Lung (tissue), 12 donors: ENCODE data around the gene NDFIP1. TPM values are rescaled to one million over a fixed set of nuclear protein-coding genes. Genes with fewer than 3 reads are reported as not detected.

Experiments
- ATAC-seq: fragments of 200-7000 bp; cut with Tn5 transposase; one replicate; pipeline ENCODE4 v1.9.1; 2020; ENCODE audit warnings: moderate number of reproducible peaks; ENCODE audit not compliant: insufficient read depth, low FRiP score
- DNase-seq, 3 donors: peaks; one replicate each; pipeline ENCODE4 v3.0.0-alpha.2; 2013 to 2017
- H3K27ac ChIP-seq, 2 donors: one replicate each; pipeline ENCODE4 v1.5.1; 2013; ENCODE audit warnings: mild to moderate bottlenecking in 2 of 2, moderate library complexity in 2 of 2, control low read depth in 1 of 2, inconsistent platforms in 1 of 2, low read depth in 1 of 2, low read length in 1 of 2
- H3K27me3 ChIP-seq, 3 donors: one replicate each; pipeline ENCODE4 v1.5.1; 2013; ENCODE audit warnings: low read length in 2 of 3; ENCODE audit not compliant: control insufficient read depth in 3 of 3, insufficient read depth in 3 of 3
- H3K36me3 ChIP-seq, 4 donors: one replicate each; pipeline ENCODE4 v1.5.1; 2013; ENCODE audit warnings: low read length in 4 of 4, mild to moderate bottlenecking in 1 of 4, moderate library complexity in 1 of 4; ENCODE audit not compliant: control insufficient read depth in 4 of 4, insufficient read depth in 4 of 4
- H3K4me1 ChIP-seq, 5 donors: one replicate each; pipeline ENCODE4 v1.5.1; 2013; ENCODE audit warnings: low read length in 5 of 5, mild to moderate bottlenecking in 2 of 5, moderate library complexity in 1 of 5; ENCODE audit not compliant: control insufficient read depth in 5 of 5, insufficient read depth in 5 of 5
- H3K4me3 ChIP-seq: one replicate; pipeline ENCODE4 v1.5.1; 2013; ENCODE audit warnings: mild to moderate bottlenecking, control low read depth, moderate library complexity
- H3K9ac ChIP-seq, 2 donors: one replicate each; pipeline ENCODE4 v1.5.1; 2013; ENCODE audit warnings: low read length in 2 of 2, control low read depth in 1 of 2; ENCODE audit not compliant: insufficient read depth in 1 of 2
- H3K9me3 ChIP-seq, 4 donors: one replicate each; pipeline ENCODE4 v1.5.1; 2013; ENCODE audit warnings: low read length in 3 of 4, mild to moderate bottlenecking in 1 of 4, moderate library complexity in 1 of 4; ENCODE audit not compliant: control insufficient read depth in 4 of 4, insufficient read depth in 3 of 4
- WGBS, 2 donors: extraction: QIAGEN DNeasy Blood & Tissue Kit; methylation state at CpG; one replicate each; pipeline ENCODE4 v1.1.7; 2013; 5-methylcytosine and 5-hydroxymethylcytosine counted together
- polyA plus RNA-seq, 2 donors: library from polyadenylated mRNA; stranded (reverse); fragments of 200-250 nt; gene quantifications; one replicate each; pipeline ENCODE4 v1.2.1, GENCODE V29; 2013
- total RNA-seq, 2 donors: library from RNA; depleted of rRNA in 1 of 2; stranded (reverse); fragments of >200 nt in 1 of 2; gene quantifications; one replicate each; pipeline ENCODE4 v1.2.1, GENCODE V29; 2014 to 2021
- TF ChIP-seq, protein P1 (sequence below): IDR thresholded peaks from 2 replicates; pipeline ENCODE4 v1.5.1; 2012; ENCODE audit warnings: mild to moderate bottlenecking; ENCODE audit errors: control extremely low read depth, extremely low read depth
- donor health status: control.
- donor health status: control.
- donor health status: Bipolar disorder and iron deficiency.
- donor health status: healthy.
- donor health status: DM: yes; HTN: yes; CAD: no.

The NDFIP1 gene
- total and polyA plus RNA-seq, 4 donors, result 31.5 to 106 (median 68.4) TPM

DNA sequence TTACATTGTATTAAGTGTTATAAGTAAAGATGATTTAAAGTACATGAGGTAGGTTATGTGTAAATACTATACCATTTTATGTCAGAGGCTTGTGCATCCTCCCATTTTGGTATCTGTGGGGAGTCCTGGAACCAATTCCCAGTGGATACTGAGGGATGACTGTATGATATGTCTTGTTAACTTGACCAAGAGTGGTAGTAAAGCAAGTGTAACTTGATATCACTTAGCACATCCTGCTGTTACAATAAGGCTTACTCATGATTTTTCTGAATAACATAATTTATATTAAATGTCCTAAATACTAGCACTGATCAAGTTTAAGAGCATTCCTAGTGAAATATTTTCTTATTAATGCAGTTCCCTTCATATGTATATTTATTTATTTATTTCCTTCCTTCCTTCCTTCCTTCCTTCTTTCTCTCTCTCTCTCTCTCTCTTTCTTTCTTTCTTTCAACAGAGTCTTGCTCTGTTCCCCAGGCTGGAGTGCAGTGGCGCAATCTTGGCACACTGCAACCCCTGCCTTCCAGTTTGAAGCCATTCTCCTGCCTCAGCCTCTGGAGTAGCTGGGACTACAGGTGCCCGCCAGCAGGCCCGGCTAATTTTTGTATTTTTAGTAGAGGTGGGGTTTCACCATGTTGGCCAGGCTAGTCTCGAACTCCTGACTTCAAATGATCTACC, 7.5 kb downstream of the NDFIP1 start:
- Histone ChIP-seq H3K4me3 (no peak overlapping the region), H3K9me3 (no peaks in the 10 kb centered on the region), H3K27me3 (no peaks in the 10 kb centered on the region), H3K4me1 (peaks cover 0 to 33% (median 19%) of the 10 kb centered on the region in 5 donors), H3K36me3 (peaks cover 0 to 5% (median 2%) of the 10 kb centered on the region in 4 donors), H3K27ac (no peak overlapping the region), H3K9ac (no peak overlapping the region)
- 91 to 95% methylated on average over 4 of the region's 4 CpGs for WGBS, 2 donors
- ATAC-seq (no peak), DNase-seq (no peak)
- TF ChIP-seq, protein P1, sequence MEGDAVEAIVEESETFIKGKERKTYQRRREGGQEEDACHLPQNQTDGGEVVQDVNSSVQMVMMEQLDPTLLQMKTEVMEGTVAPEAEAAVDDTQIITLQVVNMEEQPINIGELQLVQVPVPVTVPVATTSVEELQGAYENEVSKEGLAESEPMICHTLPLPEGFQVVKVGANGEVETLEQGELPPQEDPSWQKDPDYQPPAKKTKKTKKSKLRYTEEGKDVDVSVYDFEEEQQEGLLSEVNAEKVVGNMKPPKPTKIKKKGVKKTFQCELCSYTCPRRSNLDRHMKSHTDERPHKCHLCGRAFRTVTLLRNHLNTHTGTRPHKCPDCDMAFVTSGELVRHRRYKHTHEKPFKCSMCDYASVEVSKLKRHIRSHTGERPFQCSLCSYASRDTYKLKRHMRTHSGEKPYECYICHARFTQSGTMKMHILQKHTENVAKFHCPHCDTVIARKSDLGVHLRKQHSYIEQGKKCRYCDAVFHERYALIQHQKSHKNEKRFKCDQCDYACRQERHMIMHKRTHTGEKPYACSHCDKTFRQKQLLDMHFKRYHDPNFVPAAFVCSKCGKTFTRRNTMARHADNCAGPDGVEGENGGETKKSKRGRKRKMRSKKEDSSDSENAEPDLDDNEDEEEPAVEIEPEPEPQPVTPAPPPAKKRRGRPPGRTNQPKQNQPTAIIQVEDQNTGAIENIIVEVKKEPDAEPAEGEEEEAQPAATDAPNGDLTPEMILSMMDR, result no peak

DNA sequence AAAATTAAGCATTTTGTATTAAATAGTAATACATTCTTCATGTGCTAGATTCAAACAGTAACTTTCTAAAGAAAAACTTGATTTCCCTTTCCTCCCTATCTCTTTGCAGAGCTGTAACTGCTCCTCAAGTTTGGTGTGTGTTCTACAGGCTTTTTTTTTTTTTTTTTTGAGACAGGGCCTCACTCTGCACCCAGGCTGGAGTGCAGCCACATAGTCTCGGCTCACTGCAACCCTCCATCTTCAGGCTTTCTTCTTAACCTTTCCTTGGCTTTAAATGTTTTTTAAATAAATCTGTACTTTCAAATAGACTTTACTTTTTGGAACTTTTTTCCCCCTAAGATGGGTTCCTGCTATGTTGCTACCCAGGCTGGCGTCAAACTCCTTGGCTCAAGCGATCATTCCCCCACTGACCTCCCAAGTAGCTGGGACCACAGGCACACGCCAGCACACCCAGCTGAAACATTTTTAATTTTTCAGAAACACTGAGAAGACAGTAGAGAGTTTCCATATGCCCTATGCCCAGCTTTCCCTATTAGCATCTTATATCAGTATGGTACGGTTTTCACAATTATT, 9.1 kb downstream of the NDFIP1 start:
- DNase-seq, result peak; percentile 80 to 88 (median 86)
- ATAC-seq, result no peak
- Histone ChIP-seq H3K36me3 (peaks cover 0 to 15% (median 8%) of the 10 kb centered on the region in 4 donors), H3K27me3 (no peaks in the 10 kb centered on the region), H3K4me3 (no peak overlapping the region), H3K9me3 (no peaks in the 10 kb centered on the region), H3K9ac (no peak overlapping the region), H3K27ac (no peak overlapping the region), H3K4me1 (peaks cover 0 to 28% (median 19%) of the 10 kb centered on the region in 5 donors)
- 82 to 92% methylated on average over 5 of the region's 5 CpGs for WGBS, 2 donors
- TF ChIP-seq, protein P1, result no peak

DNA sequence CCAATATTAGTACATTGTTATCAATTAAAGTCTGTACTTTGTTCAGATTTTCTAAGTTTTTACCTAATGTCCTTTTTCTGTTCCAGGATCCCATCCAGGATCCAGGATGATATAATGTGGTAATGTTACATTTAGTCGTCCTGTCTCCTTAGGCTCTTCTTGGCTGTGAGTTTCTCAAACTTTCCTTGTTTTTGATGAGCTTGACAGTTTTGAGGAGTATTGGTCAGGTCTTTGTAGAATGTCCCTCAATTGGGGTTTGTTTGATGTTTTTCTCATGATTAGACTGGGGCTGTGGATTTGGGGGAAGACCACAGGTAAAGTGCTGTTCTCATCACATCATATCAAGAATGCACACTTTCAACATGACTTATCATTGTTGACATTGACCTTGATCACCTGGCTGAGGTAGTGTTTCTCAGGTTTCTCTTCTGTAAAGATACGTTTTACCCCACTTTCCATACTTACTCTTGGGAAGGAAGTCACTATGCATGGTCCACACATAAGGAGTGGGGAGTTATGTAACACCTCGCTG, 9.6 kb downstream of the NDFIP1 start:
- TF ChIP-seq, protein P1, result no peak
- ATAC-seq, result no peak
- H3K36me3 ChIP-seq, result peaks cover 0 to 15% (median 8%) of the 10 kb centered on the region in 4 donors

More for the DNA sequence above, 9.6 kb downstream of the NDFIP1 start:
- Histone ChIP-seq H3K9me3 (no peaks in the 10 kb centered on the region), H3K9ac (peak overlapping the region in 1 of 2 donors; percentile 11), H3K4me1 (peaks cover 0 to 28% (median 19%) of the 10 kb centered on the region in 5 donors), H3K27me3 (no peaks in the 10 kb centered on the region), H3K27ac (no peak overlapping the region), H3K4me3 (no peak overlapping the region)
- WGBS, 2 donors, result 34 to 38% methylated on average over 3 of the region's 3 CpGs
- peak in 2 of 3 donors; percentile 36 to 62 for DNase-seq
